Heart right ventricle (tissue), 16 donors: ENCODE data around the gene SLC22A1. TPM values are rescaled to one million over a fixed set of nuclear protein-coding genes. Genes with fewer than 3 reads are reported as not detected.

ENCODE experiments used
- ATAC-seq, 8 donors: fragments of 200-7000 bp; cut with Tn5 transposase; one replicate each; pipeline ENCODE4 v1.9.1; 2020; ENCODE audit warnings: mild to moderate bottlenecking in 8 of 8, moderate library complexity in 8 of 8, moderate number of reproducible peaks in 1 of 8
- DNase-seq, 2 donors: peaks; one replicate each; pipeline ENCODE4 v3.0.0-alpha.2; 2020
- H3K27ac ChIP-seq, 10 donors: fragments of 200-600 bp; sonication (generic) in 2 of 10; one replicate each; pipeline versions ENCODE4 v1.5.0 to v1.8.0; 2020 to 2022; ENCODE audit warnings: mild to moderate bottlenecking in 3 of 10
- H3K27me3 ChIP-seq, 7 donors: fragments of 200-600 bp; one replicate each; pipeline ENCODE4 v1.8.0; 2021 to 2022; ENCODE audit warnings: mild to moderate bottlenecking in 2 of 7
- H3K36me3 ChIP-seq, 9 donors: fragments of 200-600 bp; sonication (generic) in 1 of 9; one replicate each; pipeline versions ENCODE4 v1.5.0 to v1.8.0; 2020 to 2022; ENCODE audit warnings: mild to moderate bottlenecking in 2 of 9
- H3K4me1 ChIP-seq, 9 donors: fragments of 200-600 bp; sonication (generic) in 1 of 9; one replicate each; pipeline versions ENCODE4 v1.5.0 to v1.8.0; 2020 to 2022; ENCODE audit warnings: mild to moderate bottlenecking in 4 of 9
- H3K4me3 ChIP-seq, 10 donors: fragments of 200-600 bp; sonication (generic) in 2 of 10; one replicate each; pipeline versions ENCODE4 v1.5.0 to v1.8.0; 2020 to 2022; ENCODE audit warnings: mild to moderate bottlenecking in 7 of 10, moderate library complexity in 2 of 10
- H3K9me3 ChIP-seq, 11 donors: fragments of 200-600 bp in 10 of 11; sonication (generic) in 2 of 11; one replicate each; pipeline versions ENCODE4 v1.5.0 to v1.8.0; 2013 to 2022; ENCODE audit warnings: mild to moderate bottlenecking in 2 of 11, control low read depth in 1 of 11, moderate library complexity in 1 of 11
- WGBS, 2 donors: extraction: QIAGEN DNeasy Blood & Tissue Kit; methylation state at CpG; one replicate each; pipeline ENCODE4 v1.1.7; 2013; ENCODE audit warnings: inconsistent platforms in 1 of 2; 5-methylcytosine and 5-hydroxymethylcytosine counted together
- intact Hi-C, 10 donors: fragments of 100-400 bp; cut with DNase I; formaldehyde crosslinking; loops; one replicate each; pipeline versions ENCODE4 v1.11.1 to v1.14.2; 2022
- polyA plus RNA-seq, 2 donors: library from polyadenylated mRNA; stranded (reverse); fragments of 200-250 nt; gene quantifications; one replicate each; pipeline ENCODE4 v1.2.3, GENCODE V29; 2013
- total RNA-seq, 10 donors: library from RNA; stranded (reverse); fragmentation: NEBNext Ultra II Directional in 3 of 10; extraction: Animal tissue kit (Norgen Biotek cat#: 25700) in 3 of 10; gene quantifications; one replicate each; pipeline versions ENCODE4 v1.2.1 to v1.2.4, GENCODE V29; 2021 to 2023
- TF ChIP-seq, protein P1 (sequence below), 9 donors: fragments of 200-600 bp; sonication (generic) in 2 of 9; IDR thresholded peaks; one replicate each; pipeline versions ENCODE4 v1.5.0 to v1.8.0; 2021 to 2022; ENCODE audit warnings: antibody characterized with exemption in 9 of 9, mild to moderate bottlenecking in 5 of 9, moderate library complexity in 1 of 9
- donor health status: Arrhythmogenic right ventricular cardiomyopathy.
- donor health status: ischemic (EF 13 %, LVEDD 7.1; RV severe dilation, severe dysfunction).
- donor health status: healthy with polysubstance abuse.
- donor health status: DM: no; HTN: yes; CAD: no.
- donor health status: DM: no; HTN: no; CAD: no.
- donor health status: ischemic (EF 25% LVEDD 6.9; RV normal size, moderate dysfunction).
- donor health status: ischemic (EF 25% LVEDD 5.7; RV mildly dilated, moderate dysfunction).
- donor health status: healthy.
- donor health status: DM: yes; HTN: yes; CAD: no.
- donor health status: Ischemic cardiomyopathy.
- donor health status: ischemic (EF 35%, LVEDD 5.7; RV mildly dilated, moderate dysfunction).
- donor health status: nonischemic (EF 11% LVEDD 7.7; RV severe dilation, severe dysfunction).
- donor health status: DM: yes; HTN: yes; CAD: no.
- donor health status: PGD.
- donor health status: ischemic (EF 29% LVEDD 5.4; RV normal size, mild dysfunction).
- donor health status: nonischemic (EF 23%, LVEDD 6.1; RV moderate dilation, normal function).

SLC22A1 gene
- total and polyA plus RNA-seq, 12 donors, result 0.10 to 1.4 (median 0.39) TPM; not detected in 3

DNA sequence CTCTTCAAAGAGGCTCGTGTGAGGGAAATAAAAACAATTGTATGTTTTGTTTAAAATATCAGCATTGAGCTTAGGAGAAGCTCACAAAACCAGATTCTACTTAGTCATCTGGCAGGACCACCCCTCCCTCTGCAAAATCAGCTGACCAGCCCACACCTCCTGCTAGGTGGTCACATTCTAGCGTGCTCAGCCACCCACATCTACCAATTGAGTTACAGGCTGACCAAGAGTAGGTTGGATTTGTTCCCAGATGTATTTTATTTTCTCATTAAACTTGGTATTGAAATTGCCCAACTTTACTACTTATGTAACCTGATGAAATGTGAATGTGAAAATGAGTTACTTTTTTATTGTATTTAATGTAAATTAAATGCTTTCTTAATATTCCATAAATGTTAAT lies 80.8 kb downstream of the SLC22A1 start:
- ATAC-seq (no peak), DNase-seq (no peak)
- Histone ChIP-seq H3K4me1 (no peaks in the 10 kb centered on the region), H3K27me3 (peaks cover 0 to 4% (median 0%) of the 10 kb centered on the region in 7 donors), H3K36me3 (no peaks in the 10 kb centered on the region), H3K27ac (no peak overlapping the region), H3K9me3 (peaks cover 0 to 12% (median under 1%) of the 10 kb centered on the region in 11 donors), H3K4me3 (no peak overlapping the region)
- intact Hi-C loops, result loop anchor here in 1 of 10 donors (5.0 kb wide), 1 partner anchor 165 kb away; no protein-coding TSS in a partner anchor
- TF ChIP-seq, protein P1, sequence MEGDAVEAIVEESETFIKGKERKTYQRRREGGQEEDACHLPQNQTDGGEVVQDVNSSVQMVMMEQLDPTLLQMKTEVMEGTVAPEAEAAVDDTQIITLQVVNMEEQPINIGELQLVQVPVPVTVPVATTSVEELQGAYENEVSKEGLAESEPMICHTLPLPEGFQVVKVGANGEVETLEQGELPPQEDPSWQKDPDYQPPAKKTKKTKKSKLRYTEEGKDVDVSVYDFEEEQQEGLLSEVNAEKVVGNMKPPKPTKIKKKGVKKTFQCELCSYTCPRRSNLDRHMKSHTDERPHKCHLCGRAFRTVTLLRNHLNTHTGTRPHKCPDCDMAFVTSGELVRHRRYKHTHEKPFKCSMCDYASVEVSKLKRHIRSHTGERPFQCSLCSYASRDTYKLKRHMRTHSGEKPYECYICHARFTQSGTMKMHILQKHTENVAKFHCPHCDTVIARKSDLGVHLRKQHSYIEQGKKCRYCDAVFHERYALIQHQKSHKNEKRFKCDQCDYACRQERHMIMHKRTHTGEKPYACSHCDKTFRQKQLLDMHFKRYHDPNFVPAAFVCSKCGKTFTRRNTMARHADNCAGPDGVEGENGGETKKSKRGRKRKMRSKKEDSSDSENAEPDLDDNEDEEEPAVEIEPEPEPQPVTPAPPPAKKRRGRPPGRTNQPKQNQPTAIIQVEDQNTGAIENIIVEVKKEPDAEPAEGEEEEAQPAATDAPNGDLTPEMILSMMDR (IDR thresholded peaks at IDR 0.05), result no peak
- 53 to 57% methylated on average over 2 of the region's 2 CpGs for WGBS, 2 donors

DNA sequence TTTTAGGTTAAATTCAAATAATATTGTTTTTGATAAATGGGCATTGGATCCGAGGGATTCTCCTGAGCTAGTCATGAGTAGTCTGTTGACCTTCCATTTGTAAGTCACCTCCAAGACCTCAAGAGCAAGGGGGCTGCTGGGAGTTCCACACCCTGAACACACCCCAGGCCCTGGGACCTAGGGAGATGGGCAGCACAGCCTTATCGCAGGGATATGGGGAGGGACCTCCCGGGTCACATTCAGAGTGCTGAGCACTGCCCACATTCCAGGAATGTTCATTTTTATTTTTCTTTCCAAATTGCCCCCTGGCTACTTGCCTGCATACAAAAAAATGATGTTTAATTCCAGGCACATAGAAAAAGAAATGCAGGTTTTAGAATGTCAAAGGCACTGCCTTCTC lies 81.5 kb downstream of the SLC22A1 start:
- TF ChIP-seq, protein P1 (IDR thresholded peaks at IDR 0.05), result no peak
- intact Hi-C loops, result loop anchor here in 1 of 10 donors (5.0 kb wide), 1 partner anchor 166 kb away; no protein-coding TSS in a partner anchor
- H3K4me1 ChIP-seq, result no peaks in the 10 kb centered on the region
- 69 to 75% methylated on average over 3 of the region's 3 CpGs for WGBS, 2 donors
- H3K27me3 ChIP-seq, result peaks cover 0 to 4% (median 0%) of the 10 kb centered on the region in 7 donors
- ATAC-seq, result no peak
- no peak overlapping the region for H3K4me3 ChIP-seq
- H3K36me3 ChIP-seq, result no peaks in the 10 kb centered on the region
- no peak overlapping the region for H3K27ac ChIP-seq
- DNase-seq, result no peak
- H3K9me3 ChIP-seq, result peaks cover 0 to 14% (median 2%) of the 10 kb centered on the region in 11 donors

DNA sequence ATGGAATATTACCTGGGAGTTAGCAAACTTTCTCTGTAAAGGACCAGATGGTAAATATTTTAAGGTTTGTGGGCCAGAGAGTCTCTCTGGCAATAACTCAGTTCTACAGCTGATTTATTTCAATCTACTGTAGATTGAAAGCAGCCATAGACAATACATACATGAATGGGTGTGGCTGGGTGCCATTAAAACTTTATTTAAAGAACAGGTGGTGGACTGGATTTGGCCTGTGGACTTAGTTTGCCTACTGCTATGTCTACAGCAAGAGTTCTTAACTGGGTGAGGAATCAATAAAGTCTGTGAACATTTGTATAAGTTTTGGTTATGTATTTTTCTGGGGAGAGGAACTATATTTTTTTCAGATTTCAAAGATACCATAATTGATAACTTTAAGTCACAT lies 81.9 kb downstream of the SLC22A1 start:
- H3K4me1 ChIP-seq, result no peaks in the 10 kb centered on the region
- H3K27ac ChIP-seq, result no peak overlapping the region
- H3K36me3 ChIP-seq, result no peaks in the 10 kb centered on the region
- intact Hi-C loops, result loop anchor here in 1 of 10 donors (5.0 kb wide), 1 partner anchor 166 kb away; no protein-coding TSS in a partner anchor
- H3K4me3 ChIP-seq, result no peak overlapping the region
- peaks cover 0 to 18% (median 2%) of the 10 kb centered on the region in 11 donors for H3K9me3 ChIP-seq
- DNase-seq (no peak), ATAC-seq (no peak)
- TF ChIP-seq, protein P1 (IDR thresholded peaks at IDR 0.05), result no peak
- peaks cover 0 to 4% (median 0%) of the 10 kb centered on the region in 7 donors for H3K27me3 ChIP-seq

DNA sequence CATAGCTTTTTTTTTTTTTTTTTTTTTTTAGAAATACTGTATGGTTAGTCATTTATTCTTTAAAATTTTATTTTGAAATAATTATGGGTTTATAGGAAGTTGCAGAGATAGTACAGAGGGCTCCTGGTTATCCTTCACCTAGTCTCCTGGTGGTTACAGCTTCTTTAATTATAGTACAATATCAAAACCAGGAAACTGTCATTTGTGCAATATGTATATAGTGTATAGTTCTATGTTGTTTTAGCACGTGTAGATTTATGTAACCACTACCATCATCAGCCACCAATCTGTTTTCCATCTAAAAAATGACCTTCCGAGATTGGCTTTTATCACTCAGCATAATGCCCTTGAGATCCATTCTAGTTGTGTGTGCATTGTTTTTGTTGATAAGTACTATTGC lies 82.3 kb downstream of the SLC22A1 start:
- TF ChIP-seq, protein P1 (IDR thresholded peaks at IDR 0.05), result no peak
- ATAC-seq (no peak), DNase-seq (no peak)
- intact Hi-C loops, result loop anchor here in 1 of 10 donors (5.0 kb wide), 1 partner anchor 167 kb away; no protein-coding TSS in a partner anchor
- Histone ChIP-seq H3K27me3 (peaks cover 0 to 4% (median 0%) of the 10 kb centered on the region in 7 donors), H3K9me3 (peaks cover 0 to 20% (median 2%) of the 10 kb centered on the region in 11 donors), H3K36me3 (no peaks in the 10 kb centered on the region), H3K27ac (no peak overlapping the region), H3K4me1 (no peaks in the 10 kb centered on the region), H3K4me3 (no peak overlapping the region)
- 76 to 79% methylated on average over 2 of the region's 2 CpGs for WGBS, 2 donors
